ENCODE results near the gene C10orf120.

- TF ChIP-seq CTCF (IDR thresholded peaks at IDR 0.05) (no peak), POLR2A (IDR thresholded peaks at IDR 0.05) (no peak)
These were observed 7.3 kb upstream of the C10orf120 start for GRCh38 chr10:122706947-122707346.
